Measurements from ENCODE around the gene IL20RA. TPM values are rescaled to one million over a fixed set of nuclear protein-coding genes. Genes with fewer than 3 reads are reported as not detected.
"Not testable (repeated sequence)": the region's sequence is repeated elsewhere in the genome, so short reads cannot be mapped to it uniquely, and the experiment has no call there.

IL20RA gene
- polyA plus RNA-seq, 3 donors = not detected

- Histone ChIP-seq H3K27me3 (ENCODE audit: control insufficient read depth in 2 of 2, insufficient read depth in 2 of 2, low read length in 2 of 2) (peaks cover 0 to 5% of the 10 kb centered on the region in 2 donors), H3K4me2 (replicated peaks; ENCODE audit: extremely low read depth, low read length, poor library complexity, severe bottlenecking) (no peak overlapping the region), H3K79me2 (ENCODE audit: insufficient read depth, low read length) (no peaks in the 10 kb centered on the region), H3K9ac (ENCODE audit: insufficient read depth, low read length, poor library complexity, severe bottlenecking) (no peak overlapping the region), H2AFZ (ENCODE audit: insufficient read depth, low read depth, low read length, poor library complexity, severe bottlenecking) (no peak overlapping the region), H3K36me3 (replicated peaks in 1 of 2; ENCODE audit: control insufficient read depth in 1 of 2, insufficient read depth in 2 of 2, low read length in 2 of 2) (no peaks in the 10 kb centered on the region), H4K20me1 (ENCODE audit: insufficient read depth, low read length) (no peaks in the 10 kb centered on the region), H3K27ac (ENCODE audit: low read depth in 1 of 2, low read length in 2 of 2) (no peak overlapping the region), H3K4me3 (replicated peaks in 1 of 3; ENCODE audit: low read depth in 2 of 3, low read length in 3 of 3) (no peak overlapping the region), H3K9me3 (replicated peaks in 1 of 2; ENCODE audit: control insufficient read depth in 1 of 2, insufficient read depth in 1 of 2, low read length in 2 of 2) (no peaks in the 10 kb centered on the region), H3K4me1 (ENCODE audit: control insufficient read depth in 1 of 2, insufficient read depth in 2 of 2, low read length in 2 of 2) (no peaks in the 10 kb centered on the region)
- no peaks in the 10 kb centered on the region for H3K36me3 Mint-ChIP-seq
- no peak for TF ChIP-seq CTCF (IDR thresholded peaks at IDR 0.05)
- peaks cover 8 to 32% (median 16%) of the 10 kb centered on the region in 3 donors for H3K27me3 Mint-ChIP-seq (ENCODE audit: low read depth in 3 of 3)
- no peak overlapping the region for H3K4me3 Mint-ChIP-seq
- H3K27ac Mint-ChIP-seq = no peak overlapping the region
- intact Hi-C loops (cut with micrococcal nuclease) = no loop called here
- 100% methylated on average over 1 of the region's 3 CpGs for WGBS (ENCODE audit: insufficient coverage)
- no peak for DNase-seq
- H3K9me3 Mint-ChIP-seq = no peaks in the 10 kb centered on the region
- peaks cover 2% of the 10 kb centered on the region for H3K4me1 Mint-ChIP-seq
These were observed 69.6 kb downstream of the IL20RA start for GRCh38 chr6:136975089-136975715.

- H3K27me3 ChIP-seq (ENCODE audit: control insufficient read depth in 2 of 2, insufficient read depth in 2 of 2, low read length in 2 of 2); H3K9ac ChIP-seq (ENCODE audit: insufficient read depth, low read length, poor library complexity, severe bottlenecking); H3K27ac Mint-ChIP-seq; H3K4me1 ChIP-seq (ENCODE audit: control insufficient read depth in 1 of 2, insufficient read depth in 2 of 2, low read length in 2 of 2); H3K36me3 Mint-ChIP-seq; H3K79me2 ChIP-seq (ENCODE audit: insufficient read depth, low read length); H2AFZ ChIP-seq (ENCODE audit: insufficient read depth, low read depth, low read length, poor library complexity, severe bottlenecking); H3K4me2 ChIP-seq (replicated peaks; ENCODE audit: extremely low read depth, low read length, poor library complexity, severe bottlenecking); H4K20me1 ChIP-seq (ENCODE audit: insufficient read depth, low read length); H3K36me3 ChIP-seq (replicated peaks in 1 of 2; ENCODE audit: control insufficient read depth in 1 of 2, insufficient read depth in 2 of 2, low read length in 2 of 2); intact Hi-C loops (cut with micrococcal nuclease); H3K4me3 Mint-ChIP-seq; H3K4me3 ChIP-seq (replicated peaks in 1 of 3; ENCODE audit: low read depth in 2 of 3, low read length in 3 of 3); H3K9me3 Mint-ChIP-seq; H3K27ac ChIP-seq (ENCODE audit: low read depth in 1 of 2, low read length in 2 of 2); H3K9me3 ChIP-seq (replicated peaks in 1 of 2; ENCODE audit: control insufficient read depth in 1 of 2, insufficient read depth in 1 of 2, low read length in 2 of 2); DNase-seq; H3K4me1 Mint-ChIP-seq: not testable (repeated sequence)
- whole genome bisulfite sequencing (ENCODE audit: insufficient coverage) = 93% methylated on average over 7 of the region's 8 CpGs
- peaks cover 4 to 28% (median 16%) of the 10 kb centered on the region in 3 donors for H3K27me3 Mint-ChIP-seq (ENCODE audit: low read depth in 3 of 3)
These were observed 71.0 kb downstream of the IL20RA start for GRCh38 chr6:136973781-136974180.

All from CD14-positive monocyte (primary cell).